ENCODE results near the gene SASH1. TPM values are rescaled to one million over a fixed set of nuclear protein-coding genes. Genes with fewer than 3 reads are reported as not detected.

The SASH1 gene
- total and polyA plus RNA-seq, 7 donors, result 3.2 to 101 (median 40.5) TPM

DNA sequence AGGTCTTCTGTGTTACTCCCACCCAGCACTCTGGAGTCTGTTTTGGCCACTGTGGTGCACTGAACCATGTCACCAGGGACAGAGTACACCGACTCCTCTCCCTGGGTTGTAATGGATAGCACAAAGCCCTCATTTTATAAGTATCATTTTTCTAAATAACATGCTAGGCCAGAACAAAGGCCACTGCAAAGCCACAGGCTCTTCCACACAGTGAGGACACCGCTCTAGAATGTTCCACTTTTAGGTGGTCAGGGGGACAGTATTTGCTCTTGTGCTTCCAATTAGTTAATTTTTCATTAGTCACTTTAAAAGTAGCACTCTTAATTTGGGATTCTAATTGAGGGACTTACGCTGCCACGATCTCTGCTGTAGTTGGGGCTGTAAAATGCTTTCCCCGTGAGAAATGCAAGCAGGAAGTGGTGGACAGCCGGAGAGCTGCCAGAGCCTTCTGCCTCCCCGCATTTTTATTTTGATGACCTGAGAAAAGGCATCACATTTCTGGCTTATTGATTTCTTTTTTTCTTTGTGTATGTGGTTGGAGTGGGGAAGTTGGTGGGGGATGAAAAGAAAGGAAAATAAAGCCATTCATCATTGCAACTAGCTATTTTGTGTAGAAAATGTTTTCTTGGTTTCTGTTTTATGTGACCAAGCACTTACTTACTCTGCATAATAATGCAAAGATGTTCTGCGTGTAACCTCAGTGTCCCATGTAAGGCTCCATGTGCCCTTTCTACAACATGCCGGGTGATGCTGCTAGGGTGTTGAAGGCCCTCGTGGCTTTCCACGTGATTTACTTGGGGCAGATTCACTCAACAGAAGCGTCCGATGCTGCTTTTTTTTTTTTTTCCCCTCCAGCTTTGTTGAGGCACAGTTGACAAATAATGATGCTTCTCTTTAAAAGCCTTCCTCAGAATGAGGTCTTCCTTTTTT lies 195.9 kb downstream of the SASH1 start:
- H3K9me3 ChIP-seq, result no peaks in the 10 kb centered on the region
- DNase-seq, result no peak
- intact Hi-C loops (cut with DNase I), result no loop called here
- H3K27ac ChIP-seq, result peak overlapping the region in 3 of 4 donors; percentile 45 to 58 (median 56)
- peak overlapping the region in 1 of 4 donors; percentile 0 for H3K4me3 ChIP-seq
- H3K36me3 ChIP-seq, result peaks cover 28 to 92% (median 45%) of the 10 kb centered on the region in 4 donors
- TF ChIP-seq POLR2AphosphoS5 (IDR thresholded peaks at IDR 0.05) (no peak), POLR2A (IDR thresholded peaks at IDR 0.05) (no peak), EP300 (IDR thresholded peaks at IDR 0.05) (no peak)
- TF ChIP-seq, protein P1, sequence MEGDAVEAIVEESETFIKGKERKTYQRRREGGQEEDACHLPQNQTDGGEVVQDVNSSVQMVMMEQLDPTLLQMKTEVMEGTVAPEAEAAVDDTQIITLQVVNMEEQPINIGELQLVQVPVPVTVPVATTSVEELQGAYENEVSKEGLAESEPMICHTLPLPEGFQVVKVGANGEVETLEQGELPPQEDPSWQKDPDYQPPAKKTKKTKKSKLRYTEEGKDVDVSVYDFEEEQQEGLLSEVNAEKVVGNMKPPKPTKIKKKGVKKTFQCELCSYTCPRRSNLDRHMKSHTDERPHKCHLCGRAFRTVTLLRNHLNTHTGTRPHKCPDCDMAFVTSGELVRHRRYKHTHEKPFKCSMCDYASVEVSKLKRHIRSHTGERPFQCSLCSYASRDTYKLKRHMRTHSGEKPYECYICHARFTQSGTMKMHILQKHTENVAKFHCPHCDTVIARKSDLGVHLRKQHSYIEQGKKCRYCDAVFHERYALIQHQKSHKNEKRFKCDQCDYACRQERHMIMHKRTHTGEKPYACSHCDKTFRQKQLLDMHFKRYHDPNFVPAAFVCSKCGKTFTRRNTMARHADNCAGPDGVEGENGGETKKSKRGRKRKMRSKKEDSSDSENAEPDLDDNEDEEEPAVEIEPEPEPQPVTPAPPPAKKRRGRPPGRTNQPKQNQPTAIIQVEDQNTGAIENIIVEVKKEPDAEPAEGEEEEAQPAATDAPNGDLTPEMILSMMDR (IDR thresholded peaks at IDR 0.05), result no peak
- H3K4me1 ChIP-seq, result peaks cover 0 to 16% (median 4%) of the 10 kb centered on the region in 4 donors
- 74 to 83% methylated on average over 13 of the region's 13 CpGs for WGBS, 2 donors
- H3K27me3 ChIP-seq, result no peaks in the 10 kb centered on the region

DNA sequence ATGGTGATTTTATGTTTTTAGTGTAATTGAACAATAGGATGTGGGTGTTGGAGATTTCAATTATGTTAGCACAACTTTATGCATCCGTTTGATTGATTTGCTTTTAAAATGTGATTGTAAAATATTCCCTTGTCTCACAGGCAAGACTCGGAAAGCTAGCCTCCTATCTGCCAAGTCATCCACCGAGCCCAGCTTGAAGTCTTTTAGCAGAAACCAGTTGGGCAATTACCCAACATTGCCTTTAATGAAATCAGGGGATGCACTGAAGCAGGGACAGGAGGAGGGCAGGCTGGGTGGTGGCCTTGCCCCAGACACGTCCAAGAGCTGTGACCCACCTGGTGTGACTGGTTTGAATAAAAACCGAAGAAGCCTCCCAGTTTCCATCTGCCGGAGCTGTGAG lies 200.9 kb downstream of the SASH1 start:
- intact Hi-C loops (cut with DNase I), result no loop called here
- no peak overlapping the region for H3K4me3 ChIP-seq
- no peaks in the 10 kb centered on the region for H3K27me3 ChIP-seq
- 91 to 92% methylated on average over 6 of the region's 6 CpGs for WGBS, 2 donors
- no peak for TF ChIP-seq EP300 (IDR thresholded peaks at IDR 0.05)
- TF ChIP-seq, protein P1 (IDR thresholded peaks at IDR 0.05), result no peak
- no peak for TF ChIP-seq POLR2A (IDR thresholded peaks at IDR 0.05)
- TF ChIP-seq POLR2AphosphoS5 (IDR thresholded peaks at IDR 0.05), result no peak
- peaks cover 20 to 93% (median 34%) of the 10 kb centered on the region in 4 donors for H3K36me3 ChIP-seq
- no peaks in the 10 kb centered on the region for H3K9me3 ChIP-seq
- H3K4me1 ChIP-seq, result peaks cover 0 to 16% (median 5%) of the 10 kb centered on the region in 4 donors
- H3K27ac ChIP-seq, result no peak overlapping the region
- DNase-seq, result no peak

DNA sequence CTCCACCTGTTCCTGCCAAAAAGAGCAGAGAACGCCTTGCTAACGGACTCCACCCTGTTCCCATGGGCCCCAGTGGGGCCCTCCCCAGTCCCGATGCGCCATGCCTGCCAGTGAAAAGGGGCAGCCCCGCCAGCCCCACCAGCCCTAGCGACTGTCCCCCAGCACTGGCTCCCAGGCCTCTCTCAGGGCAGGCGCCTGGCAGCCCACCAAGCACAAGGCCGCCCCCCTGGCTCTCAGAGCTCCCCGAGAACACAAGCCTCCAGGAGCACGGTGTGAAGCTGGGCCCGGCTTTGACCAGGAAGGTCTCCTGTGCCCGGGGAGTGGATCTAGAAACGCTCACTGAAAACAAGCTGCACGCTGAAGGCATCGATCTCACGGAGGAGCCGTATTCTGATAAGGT lies 201.8 kb downstream of the SASH1 start:
- no peak for DNase-seq
- no peaks in the 10 kb centered on the region for H3K27me3 ChIP-seq
- intact Hi-C loops (cut with DNase I), result no loop called here
- H3K4me1 ChIP-seq, result peaks cover 0 to 12% (median 5%) of the 10 kb centered on the region in 4 donors
- H3K9me3 ChIP-seq, result no peaks in the 10 kb centered on the region
- H3K27ac ChIP-seq, result no peak overlapping the region
- H3K4me3 ChIP-seq, result no peak overlapping the region
- WGBS, 2 donors, result 96 to 97% methylated on average over 17 of the region's 17 CpGs
- TF ChIP-seq POLR2A (IDR thresholded peaks at IDR 0.05) (no peak), EP300 (IDR thresholded peaks at IDR 0.05) (no peak), POLR2AphosphoS5 (IDR thresholded peaks at IDR 0.05) (peak in 1 of 4 donors; percentile 4)
- TF ChIP-seq, protein P1 (IDR thresholded peaks at IDR 0.05), result no peak
- peaks cover 20 to 100% (median 36%) of the 10 kb centered on the region in 4 donors for H3K36me3 ChIP-seq

DNA sequence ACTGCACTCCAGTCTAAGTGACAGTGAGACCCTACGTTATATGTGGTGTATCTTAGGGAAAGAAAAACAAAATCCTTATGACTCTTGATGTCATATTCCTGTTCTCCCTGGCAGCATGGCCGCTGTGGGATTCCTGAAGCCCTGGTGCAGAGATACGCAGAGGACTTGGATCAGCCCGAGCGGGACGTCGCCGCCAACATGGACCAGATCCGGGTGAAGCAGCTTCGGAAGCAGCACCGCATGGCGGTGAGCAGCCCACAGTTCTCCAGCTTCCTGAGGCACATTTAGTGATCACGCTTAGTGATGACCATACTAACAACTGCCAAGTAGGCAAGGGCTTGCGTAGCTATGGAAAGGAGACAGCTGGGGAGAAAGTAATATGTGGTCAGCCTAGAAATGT lies 203.3 kb downstream of the SASH1 start:
- WGBS, 2 donors, result 96% methylated on average over 14 of the region's 14 CpGs
- Histone ChIP-seq H3K4me1 (peaks cover 0 to 5% (median 2%) of the 10 kb centered on the region in 4 donors), H3K27me3 (no peaks in the 10 kb centered on the region), H3K4me3 (no peak overlapping the region), H3K36me3 (peaks cover 12 to 94% (median 32%) of the 10 kb centered on the region in 4 donors), H3K9me3 (no peaks in the 10 kb centered on the region), H3K27ac (no peak overlapping the region)
- intact Hi-C loops (cut with DNase I), result no loop called here
- TF ChIP-seq POLR2A (IDR thresholded peaks at IDR 0.05) (no peak), EP300 (IDR thresholded peaks at IDR 0.05) (no peak), POLR2AphosphoS5 (IDR thresholded peaks at IDR 0.05) (no peak)
- TF ChIP-seq, protein P1 (IDR thresholded peaks at IDR 0.05), result no peak
- no peak for DNase-seq

Data from sigmoid colon (tissue), 7 donors.